SU-DHL-6 (cell line): ENCODE data around the gene SNN.

ENCODE experiments used
- H2AFZ ChIP-seq: fragments of 200-600 bp; sonication (generic); 2 replicates; pipeline ENCODE4 v1.6.1; 2014; ENCODE audit warnings: low read depth, mild to moderate bottlenecking, moderate library complexity, mixed read lengths, antibody characterized with exemption, low read length; ENCODE audit not compliant: severe bottlenecking
- H3F3A ChIP-seq: fragments of 200-600 bp; shearing (Covaris generic); 2 replicates; pipeline ENCODE4 v1.6.0; 2016; ENCODE audit warnings: antibody characterized with exemption, mild to moderate bottlenecking; ENCODE audit not compliant: insufficient read depth
- H3K27ac ChIP-seq: fragments of 200-600 bp; sonication (generic); 2 replicates; pipeline ENCODE4 v1.5.1; 2016; ENCODE audit warnings: low read depth, mild to moderate bottlenecking, low read length, moderate library complexity, mixed read lengths
- H3K27me3 ChIP-seq: fragments of 200-600 bp; sonication (generic), shearing (Covaris generic); 2 replicates; pipeline ENCODE4 v1.6.0; 2014; ENCODE audit warnings: mild to moderate bottlenecking, low read length
- H3K36me3 ChIP-seq: fragments of 200-600 bp; sonication (generic); 2 replicates; pipeline ENCODE4 v1.6.1; 2014; ENCODE audit warnings: mild to moderate bottlenecking, low read length, mixed read lengths
- H3K4me2 ChIP-seq: fragments of 300-600, 200-600 bp; shearing (Covaris generic), sonication (generic); 2 replicates; pipeline ENCODE4 v1.6.0; 2014; ENCODE audit warnings: low read length, low read depth, mild to moderate bottlenecking; ENCODE audit not compliant: poor library complexity, severe bottlenecking
- H3K4me3 ChIP-seq: fragments of 200-600 bp; sonication (generic); 2 replicates; pipeline ENCODE4 v1.5.1; 2014; ENCODE audit warnings: antibody characterized with exemption, low read length, mild to moderate bottlenecking, mixed read lengths; ENCODE audit not compliant: insufficient read depth, poor library complexity, severe bottlenecking
- H3K79me2 ChIP-seq: fragments of 200-600 bp; sonication (generic); 2 replicates; pipeline ENCODE4 v1.6.1; 2014; ENCODE audit warnings: mild to moderate bottlenecking, low read length, moderate library complexity; ENCODE audit not compliant: insufficient read depth
- H3K9ac ChIP-seq: fragments of 200-600 bp; sonication (generic); 2 replicates; pipeline ENCODE4 v1.7.0; 2014; ENCODE audit warnings: mild to moderate bottlenecking, low read length
- H3K9me2 ChIP-seq: fragments of 200-600 bp; sonication (generic); replicated peaks from 2 replicates; pipeline ENCODE4 v1.6.1; 2014; ENCODE audit warnings: low read length; ENCODE audit not compliant: insufficient read depth
- H3K9me3 ChIP-seq: fragments of 200-600 bp; sonication (generic); 2 replicates; pipeline ENCODE4 v1.6.1; 2014; ENCODE audit warnings: low read length, mixed read lengths; ENCODE audit not compliant: insufficient read depth
- H4K20me1 ChIP-seq: fragments of 200-600 bp; sonication (generic); 2 replicates; pipeline ENCODE4 v1.6.1; 2014; ENCODE audit warnings: low read depth, mild to moderate bottlenecking, antibody characterized with exemption, low read length, moderate library complexity, mixed read lengths
- CTCF ChIP-seq: fragments of 200-600 bp; sonication (generic); IDR thresholded peaks from one replicate; pipeline ENCODE4 v1.5.1; 2017; ENCODE audit warnings: antibody characterized with exemption, mild to moderate bottlenecking, low read length, moderate library complexity; ENCODE audit not compliant: insufficient read depth, poor library complexity, severe bottlenecking
- EZH2phosphoT487 ChIP-seq: fragments of 200-600 bp; sonication (generic), shearing (Covaris generic); conservative IDR thresholded peaks from 2 replicates; pipeline ENCODE4 v1.6.1; 2018; ENCODE audit warnings: mild to moderate bottlenecking, antibody characterized with exemption, low read length, moderate library complexity, mixed read lengths

Gene SNN

DNA sequence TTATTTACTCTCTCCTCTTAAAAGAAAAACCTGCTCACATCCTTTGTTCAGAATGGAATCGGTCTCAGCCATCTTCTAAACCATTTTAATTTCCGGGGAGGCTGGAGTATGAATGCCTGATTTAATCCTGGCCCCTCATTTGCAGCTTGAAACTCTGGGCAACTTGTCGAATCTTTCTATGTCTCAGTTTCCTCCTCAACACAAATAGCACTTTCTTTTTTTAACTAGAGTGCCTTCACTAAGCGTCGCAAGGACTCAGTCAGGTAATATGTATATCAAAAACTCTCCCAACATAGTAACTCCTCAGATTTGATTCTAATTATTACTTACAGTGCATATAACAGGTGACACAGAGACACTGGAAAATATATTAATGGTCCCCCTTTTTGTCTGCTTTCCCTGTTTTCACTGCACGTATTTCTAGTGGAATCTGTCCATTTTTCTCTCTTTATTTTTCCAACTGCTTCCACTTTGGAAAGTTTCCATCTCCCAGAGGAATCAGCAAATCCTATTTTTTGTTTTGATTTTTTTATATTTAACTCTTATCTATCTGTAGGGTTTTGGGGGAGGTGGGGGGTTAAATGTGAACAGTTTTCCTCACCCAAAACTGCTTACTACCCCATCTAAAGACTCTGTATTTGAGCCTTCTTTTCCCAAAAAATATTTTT lies 18.6 kb downstream of the SNN start:
- no peak overlapping the region for H3K4me3 ChIP-seq
- H3K9me3 ChIP-seq = no peaks in the 10 kb centered on the region
- peaks cover 58% of the 10 kb centered on the region for H3F3A ChIP-seq
- peaks cover 17% of the 10 kb centered on the region for H3K36me3 ChIP-seq
- H3K27me3 ChIP-seq = no peaks in the 10 kb centered on the region
- TF ChIP-seq CTCF = no peak
- no peak for TF ChIP-seq EZH2phosphoT487
- no peaks in the 10 kb centered on the region for H4K20me1 ChIP-seq
- H3K9me2 ChIP-seq = no peaks in the 10 kb centered on the region
- H3K79me2 ChIP-seq = no peaks in the 10 kb centered on the region
- H3K27ac ChIP-seq = peak overlapping the region; percentile 88
- no peak overlapping the region for H2AFZ ChIP-seq
- no peak overlapping the region for H3K9ac ChIP-seq
- H3K4me2 ChIP-seq = peak overlapping the region; percentile 54

- Histone ChIP-seq H3K4me2 (peak overlapping the region; percentile 54), H3F3A (peaks cover 48% of the 10 kb centered on the region)
Observed at GRCh38 chr16:11687601-11688519, 19.6 kb downstream of the SNN start.

DNA sequence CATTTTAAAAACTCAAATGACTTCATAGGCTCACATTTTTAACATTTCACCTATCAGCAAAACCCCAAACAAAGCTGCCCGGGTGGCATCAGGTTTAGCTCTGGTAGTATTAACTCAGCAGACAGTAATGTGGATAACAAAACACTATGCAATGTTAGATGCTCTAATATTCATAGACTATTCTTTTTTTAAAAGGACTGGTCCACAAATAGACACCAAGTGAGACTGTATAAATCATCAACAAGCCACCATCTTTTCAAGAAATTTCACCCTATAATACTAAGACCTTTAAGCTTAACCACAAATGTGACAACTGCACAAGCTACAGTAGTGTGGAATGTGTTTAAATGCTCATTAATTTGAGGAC lies 20.2 kb downstream of the SNN start:
- Histone ChIP-seq H2AFZ (no peak overlapping the region), H4K20me1 (no peaks in the 10 kb centered on the region), H3K9me3 (no peaks in the 10 kb centered on the region), H3K4me3 (no peak overlapping the region), H3K27ac (peak overlapping the region; percentile 88), H3K9ac (peak overlapping the region; percentile 8), H3K36me3 (peaks cover 17% of the 10 kb centered on the region), H3K4me2 (peak overlapping the region; percentile 54), H3F3A (peaks cover 41% of the 10 kb centered on the region), H3K79me2 (no peaks in the 10 kb centered on the region), H3K9me2 (no peaks in the 10 kb centered on the region), H3K27me3 (no peaks in the 10 kb centered on the region)
- TF ChIP-seq EZH2phosphoT487 (no peak), CTCF (no peak)

More at GRCh38 chr16:11687601-11688519, 19.6 kb downstream of the SNN start:
- no peaks in the 10 kb centered on the region for H3K9me2 ChIP-seq
- no peaks in the 10 kb centered on the region for H3K9me3 ChIP-seq
- TF ChIP-seq EZH2phosphoT487 (no peak), CTCF (no peak)
- no peaks in the 10 kb centered on the region for H3K79me2 ChIP-seq
- no peaks in the 10 kb centered on the region for H3K27me3 ChIP-seq
- peak overlapping the region; percentile 88 for H3K27ac ChIP-seq
- H3K36me3 ChIP-seq = peaks cover 17% of the 10 kb centered on the region
- H2AFZ ChIP-seq = no peak overlapping the region
- H4K20me1 ChIP-seq = no peaks in the 10 kb centered on the region
- peak overlapping the region; percentile 8 for H3K9ac ChIP-seq
- no peak overlapping the region for H3K4me3 ChIP-seq
